Ureter (tissue), 1 donor: Measurements from ENCODE around the gene BBS1. TPM values are rescaled to one million over a fixed set of nuclear protein-coding genes. Genes with fewer than 3 reads are reported as not detected.
"Not testable (repeated sequence)": the region's sequence is repeated elsewhere in the genome, so short reads cannot be mapped to it uniquely, and the experiment has no call there.

Experiments
- DNase-seq: peaks from one replicate; pipeline ENCODE4 v3.0.0-alpha.2; 2020; ENCODE audit warnings: low spot score
- total RNA-seq: library from RNA; stranded (reverse); gene quantifications from one replicate; pipeline ENCODE4 v1.2.4, GENCODE V29; 2023
- donor health status: DM: yes; HTN: yes; CAD: no.

The BBS1 gene
- total RNA-seq = 59.8 TPM

GRCh38 chr11:66510271-66510989 is at the start of gene BBS1:
BBS1 (plus strand) TSS chr11:66510635; CDS start chr11:66510660, 25 bp downstream.
- DNase-seq = peak; percentile 89

- DNase-seq = no peak
These were observed 48.4 kb upstream of the BBS1 start for GRCh38 chr11:66462010-66462409.

GRCh38 chr11:66462911-66463310 is 47.5 kb upstream of the BBS1 start:
- DNase-seq = no peak

- not testable (repeated sequence) for DNase-seq
These were observed 46.3 kb upstream of the BBS1 start for GRCh38 chr11:66464116-66464515.

GRCh38 chr11:66464916-66465315 is 45.5 kb upstream of the BBS1 start:
- no peak for DNase-seq

GRCh38 chr11:66465373-66466224 is 44.8 kb upstream of the BBS1 start:
- DNase-seq = no peak

- DNase-seq = peak; percentile 95
These were observed 44.0 kb upstream of the BBS1 start, which contains the start of gene PELI3 for GRCh38 chr11:66466225-66467033. PELI3 (plus strand) TSS chr11:66466905; CDS start chr11:66468129, 1,224 bp downstream.

GRCh38 chr11:66467034-66467659 is 43.3 kb upstream of the BBS1 start:
- no peak for DNase-seq

- no peak for DNase-seq
These were observed 42.7 kb upstream of the BBS1 start for GRCh38 chr11:66467756-66468155.

GRCh38 chr11:66468691-66469090 is 41.7 kb upstream of the BBS1 start:
- DNase-seq = no peak

GRCh38 chr11:66469441-66469840 is 41.0 kb upstream of the BBS1 start:
- no peak for DNase-seq

GRCh38 chr11:66470015-66470414 is 40.4 kb upstream of the BBS1 start:
- no peak for DNase-seq

- no peak for DNase-seq
These were observed 39.3 kb upstream of the BBS1 start for GRCh38 chr11:66471142-66471541.

GRCh38 chr11:66472054-66472453 is 38.4 kb upstream of the BBS1 start:
- no peak for DNase-seq

GRCh38 chr11:66473167-66473566 is 37.3 kb upstream of the BBS1 start:
- DNase-seq = no peak

- DNase-seq = no peak
These were observed 36.6 kb upstream of the BBS1 start for GRCh38 chr11:66473608-66474515.

- no peak for DNase-seq
These were observed 34.9 kb upstream of the BBS1 start for GRCh38 chr11:66475349-66476172.

- no peak for DNase-seq
These were observed 34.1 kb upstream of the BBS1 start for GRCh38 chr11:66476173-66476840.

- DNase-seq = no peak
These were observed 33.6 kb upstream of the BBS1 start for GRCh38 chr11:66476841-66477251.
